HG03558 (cell line): ENCODE data around the gene GSTM2.

Source experiments
- ATAC-seq: cut with Tn5 transposase; IDR thresholded peaks from one replicate; pipeline ENCODE4 v1.9.1; 2021; ENCODE audit warnings: moderate number of reproducible peaks; ENCODE audit not compliant: unreplicated experiment; ENCODE audit errors: extremely low read depth

The GSTM2 gene

GRCh38 chr1:109629372-109630030, 38.4 kb upstream of the GSTM2 start:
- no peak for ATAC-seq

GRCh38 chr1:109630081-109630897, 37.6 kb upstream of the GSTM2 start:
- no peak for ATAC-seq

- ATAC-seq, result no peak
Measured at GRCh38 chr1:109630898-109631512, 36.9 kb upstream of the GSTM2 start.

- no peak for ATAC-seq
Measured at GRCh38 chr1:109631513-109632505, 36.0 kb upstream of the GSTM2 start.

GRCh38 chr1:109632671-109633346, 35.0 kb upstream of the GSTM2 start:
- no peak for ATAC-seq

GRCh38 chr1:109634292-109634691, 33.6 kb upstream of the GSTM2 start:
- ATAC-seq, result no peak

- ATAC-seq, result no peak
Measured at GRCh38 chr1:109634771-109635750, 32.8 kb upstream of the GSTM2 start.

- no peak for ATAC-seq
Measured at GRCh38 chr1:109635862-109636200, 32.0 kb upstream of the GSTM2 start.

- no peak for ATAC-seq
Measured at GRCh38 chr1:109636201-109636952, 31.5 kb upstream of the GSTM2 start.

GRCh38 chr1:109637446-109637845, 30.4 kb upstream of the GSTM2 start:
- ATAC-seq, result no peak

GRCh38 chr1:109639063-109639840, 28.6 kb upstream of the GSTM2 start:
- ATAC-seq, result no peak

GRCh38 chr1:109639841-109640184, 28.0 kb upstream of the GSTM2 start:
- ATAC-seq, result no peak

- no peak for ATAC-seq
Measured at GRCh38 chr1:109640285-109640865, 27.5 kb upstream of the GSTM2 start.

GRCh38 chr1:109641078-109641740, 26.6 kb upstream of the GSTM2 start:
- no peak for ATAC-seq

GRCh38 chr1:109641861-109642260, 26.0 kb upstream of the GSTM2 start:
- ATAC-seq, result no peak

- no peak for ATAC-seq
Measured at GRCh38 chr1:109642626-109643025, 25.2 kb upstream of the GSTM2 start.
